H1 (cell line): ENCODE measurements around the gene TYRO3. TPM values are rescaled to one million over a fixed set of nuclear protein-coding genes. Genes with fewer than 3 reads are reported as not detected.

Experiments used
- CTCF ChIA-PET: fragments of 300-600 bp; sonication (Branson Sonifier 250); formaldehyde crosslinking; loops from one replicate; lab custom pipeline; 2021; ENCODE audit not compliant: partially characterized antibody; lab: Charles Lee
- POLR2A ChIA-PET: fragments of 300-600 bp; sonication (Branson Sonifier 250); formaldehyde crosslinking; loops from one replicate; lab custom pipeline; 2021; ENCODE audit warnings: inconsistent platforms; ENCODE audit not compliant: partially characterized antibody; lab: Charles Lee
- DNase-seq, 2 experiments: peaks; one replicate each; pipeline versions ENCODE4 v3.0.0 to v3.0.0-alpha.2; 2010 to 2022; ENCODE audit warnings: low spot score in 2 of 2, low read depth in 1 of 2, mixed read lengths in 1 of 2
- FAIRE-seq: peaks from 2 replicates; lab custom pipeline; 2011; peaks lifted over from hg19 to GRCh38; lab: Jason Lieb, UNC
- H2AFZ ChIP-seq: 2 replicates; pipeline ENCODE4 v1.8.1; 2012; ENCODE audit warnings: low read length, inconsistent platforms
- H2AK5ac ChIP-seq: 2 replicates; pipeline ENCODE4 v1.6.1; 2013; ENCODE audit warnings: low read depth, low read length
- H2BK120ac ChIP-seq: replicated peaks from 2 replicates; pipeline ENCODE3; 2013; ENCODE audit warnings: low read depth, low read length, inconsistent platforms
- H2BK12ac ChIP-seq: 2 replicates; pipeline ENCODE4 v1.6.1; 2013; ENCODE audit warnings: low read depth, low read length
- H2BK15ac ChIP-seq: 2 replicates; pipeline ENCODE4 v1.6.1; 2013; ENCODE audit warnings: low read length
- H2BK20ac ChIP-seq: 2 replicates; pipeline ENCODE4 v1.6.1; 2013; ENCODE audit warnings: low read length
- H2BK5ac ChIP-seq: 2 replicates; pipeline ENCODE4 v1.6.1; 2013; ENCODE audit warnings: low read depth, low read length
- H3K14ac ChIP-seq: 2 replicates; pipeline ENCODE4 v1.6.1; 2013; ENCODE audit warnings: inconsistent platforms; ENCODE audit not compliant: insufficient read length
- H3K18ac ChIP-seq: 2 replicates; pipeline ENCODE4 v1.6.1; 2013; ENCODE audit warnings: low read length; ENCODE audit errors: extremely low read depth
- H3K23ac ChIP-seq: 2 replicates; pipeline ENCODE4 v1.6.1; 2013; ENCODE audit warnings: inconsistent platforms; ENCODE audit not compliant: insufficient read length
- H3K23me2 ChIP-seq: 2 replicates; pipeline ENCODE4 v1.6.1; 2013; ENCODE audit warnings: low read depth, low read length
- H3K27ac ChIP-seq: 2 replicates; pipeline ENCODE4 v1.6.1; 2011; ENCODE audit warnings: low read depth, low read length, inconsistent platforms
- H3K27me3 ChIP-seq, 4 experiments: replicated peaks in 1 of 4; 1 replicate in 1 of 4; 2 replicates in 3 of 4; pipeline versions ENCODE4 v1.6.1 to v1.8.1; 2011 to 2013; ENCODE audit warnings: low read length in 3 of 4, mild to moderate bottlenecking in 3 of 4, inconsistent platforms in 2 of 4, mixed read lengths in 2 of 4, moderate library complexity in 1 of 4; ENCODE audit not compliant: control insufficient read depth in 3 of 4, insufficient read depth in 3 of 4; ENCODE audit errors: extremely low read depth in 1 of 4
- H3K36me3 ChIP-seq, 4 experiments: 2 replicates each; pipeline versions ENCODE4 v1.6.1 to v1.8.1; 2011 to 2013; ENCODE audit warnings: mild to moderate bottlenecking in 4 of 4, low read length in 3 of 4, moderate library complexity in 2 of 4, control low read depth in 1 of 4, inconsistent platforms in 1 of 4; ENCODE audit not compliant: insufficient read depth in 4 of 4, control insufficient read depth in 2 of 4
- H3K4ac ChIP-seq: replicated peaks from 2 replicates; pipeline ENCODE3; 2013; ENCODE audit warnings: low read length, low read depth, mixed read lengths, inconsistent platforms; ENCODE audit not compliant: insufficient read length
- H3K4me1 ChIP-seq, 4 experiments: replicated peaks in 1 of 4; 1 replicate in 1 of 4; 2 replicates in 3 of 4; pipeline versions ENCODE4 v1.6.1 to v1.8.1; 2011 to 2013; ENCODE audit warnings: low read length in 3 of 4, inconsistent platforms in 2 of 4, mixed read lengths in 1 of 4; ENCODE audit not compliant: insufficient read depth in 4 of 4, control insufficient read depth in 3 of 4
- H3K4me2 ChIP-seq, 2 experiments: 2 replicates each; pipeline versions ENCODE4 v1.6.1 to v1.8.1; 2011 to 2013; ENCODE audit warnings: low read depth in 2 of 2, low read length in 2 of 2, control low read depth in 1 of 2, inconsistent platforms in 1 of 2, mild to moderate bottlenecking in 1 of 2; ENCODE audit not compliant: insufficient read depth in 1 of 2
- H3K4me3 ChIP-seq, 4 experiments: fragments of 200-600, 300-600 bp in 1 of 4; sonication (generic), shearing (Covaris generic), sonication (Bioruptor Twin) in 1 of 4; 2 replicates each; pipeline versions ENCODE4 v1.5.1 to v1.8.1; 2011 to 2016; ENCODE audit warnings: low read length in 4 of 4, low read depth in 3 of 4, control low read depth in 2 of 4, inconsistent platforms in 2 of 4, mild to moderate bottlenecking in 2 of 4, mixed read lengths in 1 of 4, moderate library complexity in 1 of 4; ENCODE audit not compliant: insufficient read depth in 2 of 4; ENCODE audit errors: extremely low read depth in 1 of 4
- H3K56ac ChIP-seq: replicated peaks from 2 replicates; pipeline ENCODE3; 2013; ENCODE audit warnings: low read depth, mild to moderate bottlenecking, mixed read lengths, low read length, inconsistent platforms; ENCODE audit not compliant: insufficient read length
- H3K79me1 ChIP-seq: 2 replicates; pipeline ENCODE4 v1.6.1; 2013; ENCODE audit warnings: low read depth, low read length, control low read depth
- H3K79me2 ChIP-seq, 2 experiments: 2 replicates each; pipeline versions ENCODE4 v1.6.1 to v1.8.1; 2012 to 2013; ENCODE audit warnings: low read length in 2 of 2, mild to moderate bottlenecking in 2 of 2, inconsistent platforms in 1 of 2; ENCODE audit not compliant: insufficient read depth in 2 of 2, control insufficient read depth in 1 of 2
- H3K9ac ChIP-seq, 4 experiments: replicated peaks in 1 of 4; 1 replicate in 1 of 4; 2 replicates in 3 of 4; pipeline versions ENCODE4 v1.6.1 to v1.8.1; 2011 to 2013; ENCODE audit warnings: low read depth in 3 of 4, low read length in 3 of 4, control low read depth in 2 of 4, mild to moderate bottlenecking in 2 of 4, moderate library complexity in 2 of 4, inconsistent platforms in 1 of 4; ENCODE audit errors: extremely low read depth in 1 of 4
- H3K9me3 ChIP-seq, 2 experiments: 2 replicates each; pipeline versions ENCODE4 v1.6.1 to v1.8.1; 2012 to 2013; ENCODE audit warnings: mild to moderate bottlenecking in 2 of 2, moderate library complexity in 2 of 2, control low read depth in 1 of 2, inconsistent platforms in 1 of 2, low read depth in 1 of 2, low read length in 1 of 2, mixed read lengths in 1 of 2; ENCODE audit not compliant: insufficient read depth in 2 of 2
- H4K20me1 ChIP-seq, 2 experiments: replicated peaks in 1 of 2; 2 replicates each; pipeline versions ENCODE3 to v1.8.1; 2011 to 2013; ENCODE audit warnings: inconsistent platforms in 2 of 2, low read length in 2 of 2, mild to moderate bottlenecking in 1 of 2; ENCODE audit not compliant: insufficient read depth in 2 of 2, control insufficient read depth in 1 of 2
- H4K5ac ChIP-seq: 2 replicates; pipeline ENCODE4 v1.6.1; 2013; ENCODE audit warnings: low read length, low read depth, mixed read lengths, inconsistent platforms; ENCODE audit not compliant: insufficient read length
- H4K8ac ChIP-seq: 2 replicates; pipeline ENCODE4 v1.8.0; 2013; ENCODE audit warnings: mild to moderate bottlenecking, moderate library complexity, low read length, inconsistent platforms; ENCODE audit not compliant: insufficient read depth; ENCODE audit errors: extremely low read depth
- H4K91ac ChIP-seq: replicated peaks from 2 replicates; pipeline ENCODE3; 2013; ENCODE audit warnings: low read length, mixed read lengths, inconsistent platforms; ENCODE audit not compliant: insufficient read length
- FOSL1 ChIP-seq: IDR thresholded peaks from 2 replicates; pipeline ENCODE4 v1.6.1; 2011; ENCODE audit warnings: mild to moderate bottlenecking, low read depth, low read length, moderate library complexity; ENCODE audit not compliant: insufficient read depth
- POLR2AphosphoS5 ChIP-seq: IDR thresholded peaks from 2 replicates; pipeline ENCODE4 v1.6.1; 2011; ENCODE audit warnings: low read depth, low read length
- WGBS, 2 experiments: shearing (Covaris generic) in 1 of 2; methylation state at CpG; one replicate each; pipeline versions ENCODE4 v1.1.6 to v1.1.7; 2013 to 2015; ENCODE audit warnings: low lambda C conversion rate in 2 of 2, mixed read lengths in 2 of 2, inconsistent platforms in 1 of 2, low coverage in 1 of 2, missing lambda C conversion rate in 1 of 2; ENCODE audit not compliant: insufficient replicate concordance in 2 of 2, insufficient coverage in 1 of 2, insufficient read length in 1 of 2; ENCODE audit errors: extremely low coverage in 1 of 2, missing lambda C conversion rate in 1 of 2; 5-methylcytosine and 5-hydroxymethylcytosine counted together
- polyA plus RNA-seq, 7 experiments: library from polyadenylated mRNA; depleted of rRNA in 3 of 7; stranded (reverse) in 5 of 7; unstranded in 2 of 7; fragments of >200 nt in 5 of 7; fragments of 200-250 nt in 2 of 7; gene quantifications; 1 replicate in 5 of 7; 2 replicates in 1 of 7; 4 replicates in 1 of 7; pipeline versions ENCODE4 v1.2.1 to v1.2.3, GENCODE V29; 2011 to 2013; ENCODE audit warnings: missing spikeins in 2 of 7, mixed read lengths in 2 of 7
- total RNA-seq: library from RNA; stranded (reverse); fragmentation: NEBNext Ultra II Directional; extraction: Animal tissue kit (Norgen Biotek cat#: 25700); gene quantifications from 2 replicates; pipeline ENCODE4 v1.2.1, GENCODE V29; 2021

TYRO3 gene
- total and polyA plus RNA-seq, 2 of the 8 experiments (the other 6 are each of a cell fraction or from before 2014, with no cell fraction given) = 82.7 to 98.8 TPM

DNA sequence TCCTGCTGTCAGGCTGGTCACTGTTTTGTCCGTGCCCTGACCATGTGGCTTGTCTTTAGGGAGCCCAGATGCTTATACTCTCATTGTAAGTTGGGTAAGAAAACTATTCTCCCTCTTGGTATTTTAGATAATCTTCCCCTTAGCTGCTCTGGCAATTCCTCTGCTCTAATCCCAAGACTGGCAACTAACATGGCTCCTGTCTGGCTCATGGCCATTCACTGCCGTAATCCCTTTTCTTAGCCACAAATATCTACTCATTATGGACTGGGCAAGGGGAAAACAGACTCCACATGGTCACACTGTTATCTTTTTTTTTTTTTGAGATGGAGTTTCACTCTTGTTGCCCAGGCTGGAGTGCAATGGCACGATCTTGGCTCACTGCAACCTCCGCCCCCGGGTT, 38.8 kb downstream of the TYRO3 start:
- Histone ChIP-seq H2BK5ac (no peak overlapping the region), H3K9ac (no peak overlapping the region), H2BK20ac (no peak overlapping the region), H3K4me1 (no peaks in the 10 kb centered on the region), H4K20me1 (no peaks in the 10 kb centered on the region), H3K9me3 (peaks cover 0 to 3% of the 10 kb centered on the region in 2 experiments; a peak in 1 of 4 replicates), H3K14ac (no peak overlapping the region), H4K5ac (no peak overlapping the region), H2AFZ (no peak overlapping the region), H3K23ac (no peak overlapping the region), H2BK15ac (no peak overlapping the region), H3K27me3 (no peaks in the 10 kb centered on the region), H3K79me2 (no peaks in the 10 kb centered on the region), H3K36me3 (no peaks in the 10 kb centered on the region), H2AK5ac (no peak overlapping the region), H3K4me2 (no peak overlapping the region), H3K23me2 (no peaks in the 10 kb centered on the region), H3K79me1 (no peaks in the 10 kb centered on the region), H4K91ac (no peak overlapping the region), H3K4me3 (no peak overlapping the region), H3K4ac (no peak overlapping the region), H3K56ac (no peak overlapping the region), H2BK120ac (no peak overlapping the region), H3K27ac (no peak overlapping the region), H2BK12ac (no peak overlapping the region), H3K18ac (no peak overlapping the region), H4K8ac (no peak overlapping the region)
- POLR2A ChIA-PET = no interaction called here
- no peak for FAIRE-seq
- WGBS, 2 experiments = 98% methylated on average over 5 of the region's 5 CpGs; no CpG with 5 or more reads in 1 of the 2 experiments
- DNase-seq = no peak
- CTCF ChIA-PET = interaction anchor here (0.5 kb wide), 1 partner anchor 42 kb away, joined by 3 read pairs; no protein-coding TSS in a partner anchor
- TF ChIP-seq FOSL1 (no peak), POLR2AphosphoS5 (no peak)
